ENCODE results near the gene RPL26.
A peak's percentile ranks its signal among the peaks of the same experiment; 100 is the strongest.
"Not testable (repeated sequence)": the region's sequence is repeated elsewhere in the genome, so short reads cannot be mapped to it uniquely, and the experiment has no call there.

The RPL26 gene

DNA sequence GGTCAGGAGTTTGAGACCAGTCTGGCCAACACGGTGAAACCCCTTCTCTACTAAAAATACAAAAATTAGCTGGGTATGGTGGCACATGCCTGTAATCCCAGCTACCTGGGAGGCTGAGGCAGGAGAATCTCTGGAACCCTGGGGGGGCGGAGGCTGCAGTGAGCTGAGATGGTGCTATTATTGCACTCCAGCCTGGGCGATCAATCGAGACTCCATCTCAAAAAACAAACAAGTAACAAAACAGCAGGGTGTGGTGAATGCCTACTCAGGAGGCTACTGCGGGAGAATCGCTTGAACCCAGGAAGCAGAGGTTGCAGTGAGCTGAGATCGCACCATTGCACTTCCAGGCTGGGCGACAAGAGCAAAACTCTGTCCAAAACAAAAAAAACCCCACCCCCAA, 4.9 kb downstream of the RPL26 start:
- not testable (repeated sequence) for H3K4me1 ChIP-seq (ENCODE audit: control insufficient read depth, low read depth, low read length); H3K4me3 ChIP-seq (ENCODE audit: low read length)
- WGBS (ENCODE audit: extremely low coverage, insufficient coverage, low lambda C conversion rate) = no CpG with 5 or more reads among the region's 8 CpGs

DNA sequence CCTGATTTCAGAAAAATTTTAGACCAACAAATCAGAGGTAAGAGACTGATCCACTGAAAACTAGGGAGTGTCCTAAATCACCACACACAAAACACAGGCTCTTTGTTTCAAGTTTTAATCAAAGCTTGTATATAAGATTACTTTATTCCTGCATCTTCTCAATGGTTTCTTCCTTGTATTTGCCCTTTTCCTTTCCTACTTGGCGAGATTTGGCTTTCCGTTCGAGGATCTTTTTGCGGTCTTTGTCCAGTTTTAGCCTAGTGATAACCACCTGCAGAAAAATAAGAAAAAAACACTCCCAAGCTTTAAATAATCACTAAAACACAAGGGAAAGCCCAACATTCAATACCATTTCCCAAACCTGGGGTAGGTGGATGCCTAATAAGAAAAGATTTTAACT, 5.6 kb downstream of the RPL26 start:
- Histone ChIP-seq H3K79me1 (ENCODE audit: low read length) (peaks cover 4% of the 10 kb centered on the region), H3K9ac (ENCODE audit: low read length) (no peak overlapping the region), H3K79me2 (ENCODE audit: control insufficient read depth, insufficient read depth, low read length) (peaks cover 25% of the 10 kb centered on the region), H3K4ac (ENCODE audit: low read depth, low read length) (no peak overlapping the region), H3K23ac (ENCODE audit: low read length) (no peak overlapping the region), H3K56ac (ENCODE audit: low read length) (no peak overlapping the region), H3K4me1 (ENCODE audit: control insufficient read depth, low read depth, low read length) (peaks cover 1% of the 10 kb centered on the region), H3K18ac (ENCODE audit: low read length) (no peak overlapping the region), H3K4me3 (ENCODE audit: low read length) (no peak overlapping the region), H3K27me3 (ENCODE audit: insufficient read depth, low read length, poor library complexity) (no peaks in the 10 kb centered on the region), H2BK5ac (ENCODE audit: low read length) (no peak overlapping the region), H3K4me2 (ENCODE audit: low read length) (no peak overlapping the region), H4K5ac (ENCODE audit: low read length) (no peak overlapping the region), H4K8ac (ENCODE audit: low read depth, low read length) (no peak overlapping the region), H2BK120ac (ENCODE audit: low read depth, low read length) (no peak overlapping the region), H3K36me3 (ENCODE audit: control insufficient read depth, insufficient read depth, low read length) (peaks cover 9% of the 10 kb centered on the region), H3K27ac (ENCODE audit: low read depth, low read length) (no peak overlapping the region), H2BK15ac (replicated peaks; ENCODE audit: low read depth) (no peak overlapping the region), H2AK5ac (ENCODE audit: low read length) (no peak overlapping the region)
- DNase-seq = no peak
- no CpG with 5 or more reads among the region's 4 CpGs for WGBS (ENCODE audit: extremely low coverage, insufficient coverage, low lambda C conversion rate)

More for the DNA sequence above, 4.9 kb downstream of the RPL26 start:
- not testable (repeated sequence) for DNase-seq; H3K23ac ChIP-seq (ENCODE audit: low read length); H4K8ac ChIP-seq (ENCODE audit: low read depth, low read length); H3K27me3 ChIP-seq (ENCODE audit: insufficient read depth, low read length, poor library complexity); H2BK120ac ChIP-seq (ENCODE audit: low read depth, low read length); H2AK5ac ChIP-seq (ENCODE audit: low read length); H3K9ac ChIP-seq (ENCODE audit: low read length); H3K4ac ChIP-seq (ENCODE audit: low read depth, low read length); H3K79me1 ChIP-seq (ENCODE audit: low read length); H2BK15ac ChIP-seq (replicated peaks; ENCODE audit: low read depth); H3K36me3 ChIP-seq (ENCODE audit: control insufficient read depth, insufficient read depth, low read length); H3K18ac ChIP-seq (ENCODE audit: low read length); H3K56ac ChIP-seq (ENCODE audit: low read length); H3K27ac ChIP-seq (ENCODE audit: low read depth, low read length); H3K4me2 ChIP-seq (ENCODE audit: low read length); H2BK5ac ChIP-seq (ENCODE audit: low read length); H4K5ac ChIP-seq (ENCODE audit: low read length)
- H3K79me2 ChIP-seq (ENCODE audit: control insufficient read depth, insufficient read depth, low read length) = peaks cover 30% of the 10 kb centered on the region

DNA sequence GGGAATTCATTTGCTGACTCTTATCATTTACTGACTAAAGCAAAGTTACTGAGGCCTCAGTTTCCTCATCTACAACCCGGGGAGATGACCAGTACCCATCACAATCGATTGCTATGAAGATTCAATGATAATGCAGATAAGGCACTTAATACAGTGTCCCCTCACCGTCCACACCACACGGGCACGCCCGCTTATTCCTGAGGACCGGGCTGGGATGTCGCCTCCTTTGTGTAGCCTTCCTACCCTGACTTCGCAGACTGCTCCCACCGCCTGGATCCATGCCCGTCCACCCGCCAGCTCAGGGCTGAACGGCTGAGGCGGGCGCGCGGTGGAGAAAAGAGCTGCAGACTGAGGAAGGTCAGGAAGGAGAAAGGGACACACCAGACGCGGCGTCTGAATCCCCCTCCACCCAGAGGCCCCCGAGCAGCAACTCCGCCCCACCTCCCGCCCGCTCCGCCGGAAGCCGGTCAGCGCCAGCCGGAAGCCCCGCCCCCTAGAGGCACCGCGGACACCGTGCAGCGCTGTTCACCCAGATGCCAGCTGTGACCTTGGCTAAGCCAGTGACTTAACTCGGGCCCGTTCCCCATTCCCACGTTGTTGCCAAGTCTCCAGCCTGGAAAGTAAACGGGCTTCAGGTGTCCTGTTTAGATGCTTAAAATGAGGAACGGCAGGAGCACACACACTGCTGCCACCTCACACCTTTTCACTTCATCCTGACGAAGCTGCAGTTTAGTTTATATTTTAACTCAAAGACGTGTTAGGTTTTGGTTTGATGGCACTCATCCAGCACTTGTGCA, 6.5 kb downstream of the RPL26 start, which contains the start of gene KRABD2:
TSS of gene KRABD2 (minus strand) at position 434 of the 797 bp plus-strand sequence.
- H2AK5ac ChIP-seq (ENCODE audit: low read length) = no peak within 1 kb of the TSS
- H2BK15ac ChIP-seq (replicated peaks; ENCODE audit: low read depth) = no peak within 1 kb of the TSS
- H2BK5ac ChIP-seq (ENCODE audit: low read length) = peak within 1 kb of the TSS; percentile 83
- no peaks in the 10 kb centered on the region for H3K27me3 ChIP-seq (ENCODE audit: insufficient read depth, low read length, poor library complexity)
- WGBS (ENCODE audit: extremely low coverage, insufficient coverage, low lambda C conversion rate) = no CpG with 5 or more reads among the region's 41 CpGs
- peaks cover 4% of the 10 kb centered on the region for H3K79me1 ChIP-seq (ENCODE audit: low read length)
- no peak within 1 kb of the TSS for H2BK120ac ChIP-seq (ENCODE audit: low read depth, low read length)
- peak within 1 kb of the TSS; percentile 84 for H3K4ac ChIP-seq (ENCODE audit: low read depth, low read length)
- no peak within 1 kb of the TSS for H3K18ac ChIP-seq (ENCODE audit: low read length)
- H3K56ac ChIP-seq (ENCODE audit: low read length) = peak within 1 kb of the TSS; percentile 99
- H3K27ac ChIP-seq (ENCODE audit: low read depth, low read length) = peak within 1 kb of the TSS; percentile 77
- peak; percentile 95 for DNase-seq
- H3K36me3 ChIP-seq (ENCODE audit: control insufficient read depth, insufficient read depth, low read length) = peaks cover 9% of the 10 kb centered on the region
- H4K8ac ChIP-seq (ENCODE audit: low read depth, low read length) = no peak within 1 kb of the TSS
- H3K23ac ChIP-seq (ENCODE audit: low read length) = no peak within 1 kb of the TSS
- peaks cover 1% of the 10 kb centered on the region for H3K4me1 ChIP-seq (ENCODE audit: control insufficient read depth, low read depth, low read length)
- peaks cover 15% of the 10 kb centered on the region for H3K79me2 ChIP-seq (ENCODE audit: control insufficient read depth, insufficient read depth, low read length)
- peak within 1 kb of the TSS; percentile 28 for H3K4me2 ChIP-seq (ENCODE audit: low read length)
- peak within 1 kb of the TSS; percentile 65 for H3K4me3 ChIP-seq (ENCODE audit: low read length)
- peak within 1 kb of the TSS; percentile 94 for H3K9ac ChIP-seq (ENCODE audit: low read length)
- H4K5ac ChIP-seq (ENCODE audit: low read length) = no peak within 1 kb of the TSS

DNA sequence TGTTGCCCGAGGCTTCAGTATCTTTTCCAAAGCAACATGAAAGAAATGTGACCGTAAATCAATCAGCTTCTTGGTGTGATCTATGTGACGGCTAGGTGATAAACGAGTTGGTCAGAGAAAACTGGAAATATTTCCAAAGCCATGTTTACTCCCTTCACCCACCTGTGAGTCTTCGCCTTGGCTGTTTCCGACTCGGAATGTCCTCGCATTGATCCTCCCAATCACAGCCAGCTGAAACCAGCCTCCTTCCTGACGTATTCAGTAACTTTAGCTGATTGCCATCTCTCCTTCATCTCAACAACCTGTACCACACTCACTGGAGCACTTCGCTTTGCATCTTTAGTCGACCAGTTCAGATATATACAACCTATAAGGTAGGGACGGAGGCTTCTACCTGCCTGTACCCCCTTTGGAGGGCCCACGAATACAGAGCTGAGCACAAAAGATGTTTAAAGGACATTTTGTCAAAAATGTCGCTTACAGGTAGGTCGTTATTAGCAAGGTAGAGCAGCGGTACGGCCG, 7.2 kb downstream of the RPL26 start:
- H3K56ac ChIP-seq (ENCODE audit: low read length) = peak overlapping the region; percentile 99
- H2AK5ac ChIP-seq (ENCODE audit: low read length) = no peak overlapping the region
- no CpG with 5 or more reads among the region's 18 CpGs for WGBS (ENCODE audit: extremely low coverage, insufficient coverage, low lambda C conversion rate)
- peaks cover 4% of the 10 kb centered on the region for H3K79me1 ChIP-seq (ENCODE audit: low read length)
- no peak overlapping the region for H4K8ac ChIP-seq (ENCODE audit: low read depth, low read length)
- peak overlapping the region; percentile 40 for H3K4ac ChIP-seq (ENCODE audit: low read depth, low read length)
- H3K27ac ChIP-seq (ENCODE audit: low read depth, low read length) = no peak overlapping the region
- peaks cover 8% of the 10 kb centered on the region for H3K79me2 ChIP-seq (ENCODE audit: control insufficient read depth, insufficient read depth, low read length)
- no peak overlapping the region for H2BK15ac ChIP-seq (replicated peaks; ENCODE audit: low read depth)
- H3K9ac ChIP-seq (ENCODE audit: low read length) = peak overlapping the region; percentile 94
- H4K5ac ChIP-seq (ENCODE audit: low read length) = no peak overlapping the region
- no peak overlapping the region for H2BK5ac ChIP-seq (ENCODE audit: low read length)
- peak; percentile 47 for DNase-seq
- H3K4me1 ChIP-seq (ENCODE audit: control insufficient read depth, low read depth, low read length) = no peaks in the 10 kb centered on the region
- no peak overlapping the region for H3K18ac ChIP-seq (ENCODE audit: low read length)
- no peak overlapping the region for H3K23ac ChIP-seq (ENCODE audit: low read length)
- H3K4me3 ChIP-seq (ENCODE audit: low read length) = peak overlapping the region; percentile 65
- H3K4me2 ChIP-seq (ENCODE audit: low read length) = peak overlapping the region; percentile 28
- peaks cover 7% of the 10 kb centered on the region for H3K36me3 ChIP-seq (ENCODE audit: control insufficient read depth, insufficient read depth, low read length)
- no peaks in the 10 kb centered on the region for H3K27me3 ChIP-seq (ENCODE audit: insufficient read depth, low read length, poor library complexity)
- no peak overlapping the region for H2BK120ac ChIP-seq (ENCODE audit: low read depth, low read length)

DNA sequence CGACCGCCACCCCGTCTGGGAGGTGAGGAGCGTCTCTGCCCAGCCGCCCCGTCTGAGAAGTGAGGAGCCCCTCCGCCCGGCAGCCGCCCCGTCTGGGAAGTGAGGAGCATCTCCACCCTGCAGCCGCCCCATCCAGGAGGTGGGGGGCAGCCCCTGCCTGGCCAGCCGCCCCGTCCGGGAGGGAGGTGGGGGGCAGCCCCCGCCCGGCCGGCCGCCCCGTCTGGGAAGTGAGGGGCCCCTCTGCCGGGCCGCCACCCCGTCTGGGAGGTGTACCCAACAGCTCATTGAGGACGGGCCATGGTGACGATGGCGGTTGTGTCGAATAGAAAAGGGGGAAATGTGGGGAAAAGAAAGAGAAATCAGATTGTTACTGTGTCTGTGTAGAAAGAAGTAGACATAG, 9.1 kb downstream of the RPL26 start:
- H3K27me3 ChIP-seq (ENCODE audit: insufficient read depth, low read length, poor library complexity); H4K8ac ChIP-seq (ENCODE audit: low read depth, low read length); H3K4me2 ChIP-seq (ENCODE audit: low read length); H3K56ac ChIP-seq (ENCODE audit: low read length); H2BK5ac ChIP-seq (ENCODE audit: low read length); H4K5ac ChIP-seq (ENCODE audit: low read length); H3K79me2 ChIP-seq (ENCODE audit: control insufficient read depth, insufficient read depth, low read length); H3K9ac ChIP-seq (ENCODE audit: low read length); H2AK5ac ChIP-seq (ENCODE audit: low read length); H3K4me1 ChIP-seq (ENCODE audit: control insufficient read depth, low read depth, low read length); H2BK15ac ChIP-seq (replicated peaks; ENCODE audit: low read depth); H3K4me3 ChIP-seq (ENCODE audit: low read length); H3K27ac ChIP-seq (ENCODE audit: low read depth, low read length); H3K18ac ChIP-seq (ENCODE audit: low read length); DNase-seq; H3K79me1 ChIP-seq (ENCODE audit: low read length); H3K36me3 ChIP-seq (ENCODE audit: control insufficient read depth, insufficient read depth, low read length); H3K23ac ChIP-seq (ENCODE audit: low read length); H3K4ac ChIP-seq (ENCODE audit: low read depth, low read length); H2BK120ac ChIP-seq (ENCODE audit: low read depth, low read length): not testable (repeated sequence)
- WGBS (ENCODE audit: extremely low coverage, insufficient coverage, low lambda C conversion rate) = no CpG with 5 or more reads among the region's 26 CpGs

Data from mesendoderm (in vitro differentiated cells).